Fibroblast of upper back skin (primary cell): Measurements from ENCODE around the gene RASSF4.

ENCODE experiments used
- DNase-seq: peaks from one replicate; pipeline ENCODE4 v3.0.0-alpha.2; 2013

The RASSF4 gene, protein sequence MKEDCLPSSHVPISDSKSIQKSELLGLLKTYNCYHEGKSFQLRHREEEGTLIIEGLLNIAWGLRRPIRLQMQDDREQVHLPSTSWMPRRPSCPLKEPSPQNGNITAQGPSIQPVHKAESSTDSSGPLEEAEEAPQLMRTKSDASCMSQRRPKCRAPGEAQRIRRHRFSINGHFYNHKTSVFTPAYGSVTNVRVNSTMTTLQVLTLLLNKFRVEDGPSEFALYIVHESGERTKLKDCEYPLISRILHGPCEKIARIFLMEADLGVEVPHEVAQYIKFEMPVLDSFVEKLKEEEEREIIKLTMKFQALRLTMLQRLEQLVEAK

GRCh38 chr10:44959247-44960087 is at the start of gene RASSF4:
Gene RASSF4 (plus strand): TSS chr10:44959802. CDS start chr10:44970203, 10,401 bp downstream.
- DNase-seq: peak; percentile 76

DNA sequence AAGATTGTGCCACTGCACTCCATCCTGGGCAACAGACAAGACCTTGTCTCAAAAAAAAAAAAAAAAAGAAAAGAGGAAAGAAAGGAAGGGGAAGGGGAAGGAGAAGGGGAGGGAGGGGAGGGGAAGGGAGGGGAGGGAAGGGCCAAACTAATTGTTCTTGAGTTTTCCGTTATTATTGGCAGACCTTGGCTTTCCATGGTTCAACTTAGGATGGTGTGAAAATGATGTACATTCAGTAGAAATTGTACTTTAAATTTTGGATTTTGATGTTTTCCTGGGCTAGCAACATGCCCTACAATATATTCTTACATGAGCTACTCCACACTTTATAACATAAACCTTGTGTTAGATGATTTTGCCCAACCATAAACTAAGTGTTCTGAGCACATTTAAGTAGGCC is 49.7 kb upstream of the RASSF4 start:
- no peak for DNase-seq

DNA sequence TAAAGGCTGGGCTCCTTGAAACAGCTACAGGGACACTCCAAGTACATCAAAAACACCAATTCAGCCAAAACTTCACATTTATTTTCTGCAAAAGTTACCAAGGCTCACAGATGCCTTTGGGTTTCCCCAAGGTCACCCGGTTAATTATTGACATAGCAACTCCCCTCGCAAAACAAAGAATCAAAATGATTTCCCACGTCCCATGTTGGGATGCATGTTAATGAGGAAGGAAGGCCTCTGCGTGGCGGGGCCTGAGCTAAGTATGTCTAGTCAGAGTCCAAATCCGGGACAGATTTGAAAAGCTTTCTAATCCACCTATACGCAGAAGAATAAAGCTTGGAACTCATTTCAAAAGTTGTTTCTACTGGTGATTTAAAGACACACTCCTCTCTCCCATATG is 49.0 kb upstream of the RASSF4 start:
- no peak for DNase-seq

- no peak for DNase-seq
Measured at GRCh38 chr10:44911081-44911540, 48.5 kb upstream of the RASSF4 start, which contains the start of gene TMEM72. Gene TMEM72 (plus strand): TSS chr10:44911337. CDS start chr10:44911513, 176 bp downstream.

DNA sequence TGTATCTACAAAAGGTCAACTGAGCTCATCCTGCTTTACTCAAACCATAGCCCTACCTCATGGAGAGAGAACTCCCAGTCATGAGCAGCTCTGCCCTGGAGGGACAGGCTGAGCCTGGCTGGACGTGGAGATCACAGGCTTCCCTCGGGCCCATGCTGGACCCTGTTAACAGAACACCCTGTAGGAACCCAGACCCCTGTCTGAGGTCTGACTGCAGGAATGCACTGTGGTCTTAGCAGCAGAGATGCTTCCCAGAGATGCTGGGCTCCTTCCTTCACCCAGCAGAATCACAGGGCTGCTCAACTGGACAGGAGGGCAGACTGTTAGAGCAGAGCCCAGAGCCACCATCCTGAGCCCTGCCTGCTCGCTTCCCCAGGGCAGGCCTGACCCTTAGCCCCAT is 47.7 kb upstream of the RASSF4 start:
- DNase-seq: no peak

- no peak for DNase-seq
Measured at GRCh38 chr10:44913350-44914081, 46.1 kb upstream of the RASSF4 start.

DNA sequence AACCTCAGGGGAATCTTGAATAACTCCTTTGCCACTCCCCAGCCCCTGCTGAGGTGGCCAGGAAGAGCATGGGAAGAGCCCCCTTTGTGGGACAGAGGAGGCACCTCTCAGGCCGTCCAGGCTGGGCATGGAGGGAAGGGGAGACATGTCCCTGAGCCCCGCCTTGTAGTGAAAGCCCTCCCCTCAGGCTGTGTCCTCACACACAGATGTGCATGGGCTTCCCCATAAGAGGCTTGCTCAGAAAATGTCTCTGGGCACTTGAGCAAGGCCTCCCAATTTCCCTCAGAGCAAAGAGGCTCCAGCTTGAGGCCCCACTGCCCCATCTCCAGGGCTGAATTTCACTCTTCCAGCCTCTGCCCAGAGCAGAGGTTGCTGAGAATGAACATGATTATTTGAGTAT is 44.7 kb upstream of the RASSF4 start:
- no peak for DNase-seq

- no peak for DNase-seq
Measured at GRCh38 chr10:44916429-44916828, 43.2 kb upstream of the RASSF4 start.

DNA sequence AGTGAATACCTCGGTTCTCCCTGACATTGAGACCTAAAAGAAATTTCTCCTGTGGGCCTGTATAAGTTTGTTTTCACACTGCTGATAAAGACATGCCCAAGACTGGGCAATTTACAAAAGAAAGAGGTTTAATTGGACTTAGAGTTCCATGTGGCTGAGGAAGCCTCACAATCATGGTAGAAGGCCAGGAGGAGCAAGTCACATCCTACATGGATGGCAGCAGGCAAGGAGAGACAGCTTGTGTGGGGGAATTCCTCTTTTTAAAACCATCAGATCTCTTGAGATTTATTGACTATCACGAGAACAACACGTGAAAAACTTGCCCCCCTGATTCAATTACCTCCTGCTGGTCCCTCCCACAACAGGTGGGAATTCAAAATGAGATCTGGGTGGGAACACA is 41.8 kb upstream of the RASSF4 start:
- no peak for DNase-seq

GRCh38 chr10:44920252-44920651 is 39.4 kb upstream of the RASSF4 start:
- DNase-seq: no peak

GRCh38 chr10:44921061-44921460 is 38.5 kb upstream of the RASSF4 start:
- no peak for DNase-seq

- DNase-seq: no peak
Measured at GRCh38 chr10:44921506-44921905, 38.1 kb upstream of the RASSF4 start.

- DNase-seq: no peak
Measured at GRCh38 chr10:44922021-44922420, 37.6 kb upstream of the RASSF4 start.

DNA sequence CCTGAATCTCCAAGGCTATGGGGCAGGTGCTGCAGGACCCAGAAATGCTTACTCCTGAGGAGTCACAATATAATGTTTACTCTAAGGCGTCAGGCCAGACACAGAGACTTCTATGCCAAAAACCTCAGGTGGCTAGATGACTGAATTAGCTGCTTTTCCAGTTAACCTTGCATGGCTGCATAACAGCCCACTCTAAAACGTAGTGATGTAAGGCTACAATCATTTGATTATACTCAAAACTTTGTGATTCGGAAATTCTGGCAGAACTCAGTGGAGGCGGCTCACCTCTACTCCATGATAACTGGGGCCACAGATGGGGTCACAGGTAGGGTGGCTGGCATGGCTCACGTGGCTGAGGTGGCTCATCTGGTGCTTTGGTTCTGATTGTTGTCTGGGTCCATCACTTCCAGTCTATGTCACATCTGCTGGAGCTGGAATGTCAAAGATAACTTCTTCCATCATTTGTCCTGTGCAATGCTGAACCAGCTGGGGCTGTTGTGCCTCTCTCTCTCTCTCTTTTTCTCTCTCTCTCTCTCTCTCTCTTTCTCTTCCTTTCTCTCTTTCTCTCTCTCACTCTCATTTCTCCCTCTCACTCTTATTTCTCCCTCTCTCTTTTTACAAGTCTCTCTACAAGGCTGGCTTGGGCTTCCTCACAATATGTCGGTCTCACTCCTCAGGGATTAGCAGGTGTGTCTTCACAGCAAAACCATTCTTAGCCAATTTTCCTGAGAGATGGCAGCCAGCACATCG is 36.6 kb upstream of the RASSF4 start:
- DNase-seq: no peak

GRCh38 chr10:44923611-44924010 is 36.0 kb upstream of the RASSF4 start:
- DNase-seq: no peak

DNA sequence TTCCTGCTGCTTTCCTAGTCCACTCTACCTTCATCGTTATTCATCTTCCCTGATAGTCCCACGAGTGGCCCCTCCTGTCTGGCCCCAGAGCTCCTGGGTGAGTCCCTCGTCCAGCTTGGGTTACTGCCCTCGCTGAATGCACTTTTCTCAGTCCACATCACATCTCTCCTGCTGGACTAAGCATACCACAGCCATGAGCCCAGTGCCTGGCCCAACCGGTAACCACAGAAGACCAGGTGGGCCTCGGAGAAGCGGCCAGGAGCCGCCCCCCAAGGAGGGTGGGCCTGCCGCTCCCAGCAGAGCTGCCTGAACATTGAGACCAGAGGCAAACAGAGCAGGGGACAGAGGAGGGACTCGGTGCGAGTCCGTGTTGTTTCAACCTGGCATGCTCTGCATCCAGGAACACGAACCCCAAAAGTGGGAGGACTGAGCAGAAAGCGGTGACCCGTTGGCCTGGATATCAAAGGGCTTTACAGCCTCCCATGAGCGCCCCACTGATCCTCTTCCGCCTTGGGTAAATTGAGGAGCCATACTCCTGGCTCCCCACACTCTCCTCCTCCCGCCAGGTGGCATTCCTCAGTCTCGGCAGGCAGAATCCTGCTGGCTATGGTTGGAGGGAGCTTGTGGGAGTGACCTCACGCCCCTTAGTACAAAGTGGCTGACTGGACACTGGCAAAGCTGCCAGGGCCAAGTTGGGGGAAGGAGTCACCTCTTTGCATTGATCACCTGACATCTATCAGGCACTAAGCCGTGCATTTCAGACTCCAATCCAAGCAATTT is 35.2 kb upstream of the RASSF4 start:
- DNase-seq: no peak

DNA sequence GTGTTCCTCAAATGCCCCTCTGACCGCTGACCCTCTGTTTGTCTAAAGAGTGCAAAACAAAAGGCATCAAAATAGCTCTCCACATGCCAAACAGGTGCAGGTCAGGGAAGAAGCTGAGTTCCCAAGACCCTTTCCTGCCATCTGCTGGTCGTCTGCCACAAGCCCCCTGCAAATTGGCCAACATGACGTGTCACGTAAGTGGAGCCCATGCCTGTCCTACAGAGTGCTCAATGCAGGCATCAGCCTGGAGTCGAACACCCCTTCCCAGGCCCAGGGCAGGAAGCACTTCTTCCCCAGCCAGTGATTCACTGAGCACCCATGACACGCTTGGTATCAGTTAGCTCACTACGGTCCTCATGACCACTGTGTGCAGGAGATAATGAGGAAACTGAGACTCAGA is 34.4 kb upstream of the RASSF4 start:
- no peak for DNase-seq

- DNase-seq: no peak
Measured at GRCh38 chr10:44925811-44926750, 33.5 kb upstream of the RASSF4 start.

GRCh38 chr10:44926751-44927351 is 32.8 kb upstream of the RASSF4 start:
- DNase-seq: no peak

DNA sequence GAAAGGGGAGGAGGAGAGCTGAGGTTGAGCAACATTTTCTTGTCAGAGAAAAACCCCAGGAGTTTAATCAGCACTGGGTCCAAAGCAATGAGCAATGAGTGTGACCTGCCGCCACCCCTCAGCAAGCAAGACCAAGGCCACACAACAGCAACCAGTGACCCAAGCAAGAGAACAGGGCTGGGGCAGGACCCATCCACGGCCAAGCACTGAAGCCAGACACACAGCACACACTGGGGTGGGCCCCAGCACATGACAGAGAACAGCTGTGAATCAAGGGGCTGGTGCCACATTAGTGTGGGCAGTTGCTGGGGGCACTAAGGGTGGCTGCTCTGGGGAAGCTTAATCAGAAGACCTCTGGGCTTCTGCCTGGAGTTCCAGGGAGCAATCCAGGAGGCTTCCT is 32.2 kb upstream of the RASSF4 start:
- DNase-seq: no peak
